ENCODE results near the gene HDAC4. TPM values are rescaled to one million over a fixed set of nuclear protein-coding genes. Genes with fewer than 3 reads are reported as not detected.

HDAC4 gene
- total and polyA plus RNA-seq, 2 experiments from 2014 or later, result 9.3 to 10.8 TPM

GRCh38 chr2:239153806-239154591 is 246.8 kb downstream of the HDAC4 start:
- H4K20me1 ChIP-seq (ENCODE audit: insufficient read depth, poor library complexity, severe bottlenecking), result no peaks in the 10 kb centered on the region
- no peaks in the 10 kb centered on the region for H3K27me3 ChIP-seq
- TF ChIP-seq CTCF (IDR thresholded peaks at IDR 0.05; ENCODE audit: poor library complexity) (no peak), EZH2 (IDR thresholded peaks at IDR 0.05; ENCODE audit: borderline replicate concordance) (no peak), EZH2phosphoT487 (IDR thresholded peaks at IDR 0.05; ENCODE audit: low read depth, severe bottlenecking, unreplicated experiment) (no peak)
- H3K36me3 ChIP-seq (replicated peaks; ENCODE audit: insufficient read depth, low read depth), result no peaks in the 10 kb centered on the region
- H3K4me3 ChIP-seq, result no peak overlapping the region
- H2AFZ ChIP-seq, result no peak overlapping the region
- DNase-seq (ENCODE audit: low spot score), result no peak
- H3K27ac ChIP-seq, result no peak overlapping the region
- WGBS (ENCODE audit: low lambda C conversion rate, missing lambda C conversion rate), result 90% methylated on average over 16 of the region's 17 CpGs
- no peak overlapping the region for H3K4me2 ChIP-seq
- H3K4me1 ChIP-seq (ENCODE audit: insufficient read depth), result no peaks in the 10 kb centered on the region
- H3K9me3 ChIP-seq (ENCODE audit: low read depth), result no peaks in the 10 kb centered on the region
- H3K9me2 ChIP-seq (replicated peaks; ENCODE audit: insufficient read depth), result no peaks in the 10 kb centered on the region
- H3K79me2 ChIP-seq, result no peaks in the 10 kb centered on the region

- Histone ChIP-seq H3K36me3 (replicated peaks; ENCODE audit: insufficient read depth, low read depth) (no peaks in the 10 kb centered on the region), H3K9me3 (ENCODE audit: low read depth) (no peaks in the 10 kb centered on the region), H3K4me1 (ENCODE audit: insufficient read depth) (no peaks in the 10 kb centered on the region), H3K9me2 (replicated peaks; ENCODE audit: insufficient read depth) (no peaks in the 10 kb centered on the region), H3K4me2 (no peak overlapping the region), H3K4me3 (no peak overlapping the region), H3K27me3 (no peaks in the 10 kb centered on the region), H2AFZ (no peak overlapping the region), H3K27ac (no peak overlapping the region), H4K20me1 (ENCODE audit: insufficient read depth, poor library complexity, severe bottlenecking) (no peaks in the 10 kb centered on the region), H3K79me2 (no peaks in the 10 kb centered on the region)
- 95% methylated on average over 7 of the region's 7 CpGs for WGBS (ENCODE audit: low lambda C conversion rate, missing lambda C conversion rate)
- no peak for DNase-seq (ENCODE audit: low spot score)
- TF ChIP-seq EZH2phosphoT487 (IDR thresholded peaks at IDR 0.05; ENCODE audit: low read depth, severe bottlenecking, unreplicated experiment) (no peak), EZH2 (IDR thresholded peaks at IDR 0.05; ENCODE audit: borderline replicate concordance) (no peak), CTCF (IDR thresholded peaks at IDR 0.05; ENCODE audit: poor library complexity) (no peak)
These were observed 247.9 kb downstream of the HDAC4 start for GRCh38 chr2:239152916-239153305.

GRCh38 chr2:239152239-239152915 is 248.4 kb downstream of the HDAC4 start:
- WGBS (ENCODE audit: low lambda C conversion rate, missing lambda C conversion rate), result 94% methylated on average over 10 of the region's 10 CpGs
- Histone ChIP-seq H3K4me1 (ENCODE audit: insufficient read depth) (no peaks in the 10 kb centered on the region), H3K9me3 (ENCODE audit: low read depth) (no peaks in the 10 kb centered on the region), H3K79me2 (no peaks in the 10 kb centered on the region), H2AFZ (no peak overlapping the region), H3K36me3 (replicated peaks; ENCODE audit: insufficient read depth, low read depth) (no peaks in the 10 kb centered on the region), H3K27ac (no peak overlapping the region), H4K20me1 (ENCODE audit: insufficient read depth, poor library complexity, severe bottlenecking) (no peaks in the 10 kb centered on the region), H3K9me2 (replicated peaks; ENCODE audit: insufficient read depth) (no peaks in the 10 kb centered on the region), H3K27me3 (no peaks in the 10 kb centered on the region), H3K4me2 (no peak overlapping the region), H3K4me3 (no peak overlapping the region)
- no peak for TF ChIP-seq CTCF (IDR thresholded peaks at IDR 0.05; ENCODE audit: poor library complexity)
- no peak for TF ChIP-seq EZH2 (IDR thresholded peaks at IDR 0.05; ENCODE audit: borderline replicate concordance)
- no peak for TF ChIP-seq EZH2phosphoT487 (IDR thresholded peaks at IDR 0.05; ENCODE audit: low read depth, severe bottlenecking, unreplicated experiment)
- no peak for DNase-seq (ENCODE audit: low spot score)
